Measurements from ENCODE around the gene PCBP3. TPM values are rescaled to one million over a fixed set of nuclear protein-coding genes. Genes with fewer than 3 reads are reported as not detected.
"Not testable (repeated sequence)": the region's sequence is repeated elsewhere in the genome, so short reads cannot be mapped to it uniquely, and the experiment has no call there.

PCBP3 gene
- total RNA-seq, 2 experiments from 2014 or later, result 1.3 to 2.2 TPM

DNA sequence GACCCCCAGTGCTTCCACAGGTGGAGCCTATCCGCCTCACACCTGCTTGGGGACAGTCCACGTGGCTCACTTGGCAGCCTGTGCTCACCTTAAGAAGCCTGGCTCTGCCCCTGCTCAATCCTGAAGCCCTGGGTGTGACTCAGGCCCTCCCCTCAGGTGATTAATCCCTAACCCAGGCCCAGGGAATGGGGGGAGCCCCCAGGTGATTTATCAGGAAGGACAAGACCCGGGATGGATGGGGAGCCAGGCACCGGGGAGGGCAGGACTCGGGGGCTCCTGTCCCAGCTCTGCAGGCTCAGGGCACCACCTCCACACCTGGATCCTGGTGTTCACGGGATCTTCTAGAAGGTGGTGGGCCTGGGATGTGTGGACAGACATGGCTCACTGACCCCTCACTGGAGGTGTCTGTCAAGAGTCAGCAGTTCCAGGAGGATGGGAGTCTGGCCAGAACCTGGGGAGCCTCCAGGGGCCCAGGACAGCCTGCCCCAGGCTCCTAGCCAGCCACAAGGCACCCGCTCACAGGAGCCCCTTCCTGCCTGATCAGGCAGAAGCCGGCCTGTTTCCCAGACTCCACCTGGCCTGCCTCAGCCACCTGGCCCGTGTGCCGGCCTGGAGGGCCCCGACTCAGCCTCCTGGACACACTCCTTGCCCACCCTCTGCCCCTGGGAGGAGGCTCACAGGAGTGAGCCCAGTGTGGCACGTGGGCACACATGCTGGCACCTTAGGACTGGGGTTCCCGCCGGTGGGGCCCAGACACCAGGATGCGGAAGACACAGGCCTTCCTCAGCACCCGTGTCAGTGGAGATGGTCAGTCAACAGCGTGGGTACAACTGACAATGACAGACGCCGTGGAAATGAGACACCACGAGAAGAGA lies 299.5 kb downstream of the PCBP3 start:
- no peak overlapping the region for H3K4me3 Mint-ChIP-seq
- DNase-seq (no peak), ATAC-seq (no peak)
- H3K27ac Mint-ChIP-seq, result no peak overlapping the region
- no peaks in the 10 kb centered on the region for H3K9me3 Mint-ChIP-seq (ENCODE audit: low read depth)
- H3K36me3 Mint-ChIP-seq, result no peaks in the 10 kb centered on the region
- no peaks in the 10 kb centered on the region for H3K27me3 Mint-ChIP-seq
- H3K4me1 Mint-ChIP-seq, result no peaks in the 10 kb centered on the region
- CTCF ChIA-PET, result no interaction called here

- H3K9me3 Mint-ChIP-seq (ENCODE audit: low read depth), result no peaks in the 10 kb centered on the region
- H3K4me3 Mint-ChIP-seq, result no peak overlapping the region
- H3K4me1 Mint-ChIP-seq, result no peaks in the 10 kb centered on the region
- ATAC-seq, result no peak
- H3K27ac Mint-ChIP-seq, result no peak overlapping the region
- DNase-seq, result no peak
- H3K27me3 Mint-ChIP-seq, result no peaks in the 10 kb centered on the region
- CTCF ChIA-PET, result interaction anchor here (0.8 kb wide), 1 partner anchor 30 kb away, joined by 7 read pairs; no protein-coding TSS in a partner anchor
- H3K36me3 Mint-ChIP-seq, result no peaks in the 10 kb centered on the region
Measured at GRCh38 chr21:45943630-45944540, 300.4 kb downstream of the PCBP3 start.

DNA sequence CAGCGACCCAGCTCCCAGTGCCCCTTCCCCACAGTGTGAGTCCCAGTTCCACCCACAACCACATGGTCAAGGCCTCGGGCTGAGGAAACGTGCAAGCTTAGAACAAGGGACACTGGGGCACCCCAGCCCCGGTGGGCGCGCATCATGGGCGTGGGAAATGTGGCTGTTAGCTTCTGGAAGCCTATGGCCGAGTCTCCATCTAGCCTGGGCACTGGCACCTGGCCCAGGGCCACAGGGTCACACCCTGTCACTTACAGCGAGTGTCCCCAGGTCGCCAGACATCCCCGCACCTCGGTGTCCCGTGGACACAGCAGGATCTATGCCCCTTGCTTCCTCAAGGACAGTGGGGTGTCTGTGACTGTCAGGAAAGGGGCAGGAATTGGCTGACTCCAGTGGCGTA lies 301.1 kb downstream of the PCBP3 start:
- ATAC-seq, result peak; percentile 16
- DNase-seq, result no peak
- no peaks in the 10 kb centered on the region for H3K9me3 Mint-ChIP-seq (ENCODE audit: low read depth)
- no peaks in the 10 kb centered on the region for H3K36me3 Mint-ChIP-seq
- H3K27ac Mint-ChIP-seq, result no peak overlapping the region
- no peak overlapping the region for H3K4me3 Mint-ChIP-seq
- no peaks in the 10 kb centered on the region for H3K27me3 Mint-ChIP-seq
- H3K4me1 Mint-ChIP-seq, result no peaks in the 10 kb centered on the region
- CTCF ChIA-PET, result interaction anchor here (0.8 kb wide), 1 partner anchor 29 kb away, joined by 7 read pairs; no protein-coding TSS in a partner anchor

DNA sequence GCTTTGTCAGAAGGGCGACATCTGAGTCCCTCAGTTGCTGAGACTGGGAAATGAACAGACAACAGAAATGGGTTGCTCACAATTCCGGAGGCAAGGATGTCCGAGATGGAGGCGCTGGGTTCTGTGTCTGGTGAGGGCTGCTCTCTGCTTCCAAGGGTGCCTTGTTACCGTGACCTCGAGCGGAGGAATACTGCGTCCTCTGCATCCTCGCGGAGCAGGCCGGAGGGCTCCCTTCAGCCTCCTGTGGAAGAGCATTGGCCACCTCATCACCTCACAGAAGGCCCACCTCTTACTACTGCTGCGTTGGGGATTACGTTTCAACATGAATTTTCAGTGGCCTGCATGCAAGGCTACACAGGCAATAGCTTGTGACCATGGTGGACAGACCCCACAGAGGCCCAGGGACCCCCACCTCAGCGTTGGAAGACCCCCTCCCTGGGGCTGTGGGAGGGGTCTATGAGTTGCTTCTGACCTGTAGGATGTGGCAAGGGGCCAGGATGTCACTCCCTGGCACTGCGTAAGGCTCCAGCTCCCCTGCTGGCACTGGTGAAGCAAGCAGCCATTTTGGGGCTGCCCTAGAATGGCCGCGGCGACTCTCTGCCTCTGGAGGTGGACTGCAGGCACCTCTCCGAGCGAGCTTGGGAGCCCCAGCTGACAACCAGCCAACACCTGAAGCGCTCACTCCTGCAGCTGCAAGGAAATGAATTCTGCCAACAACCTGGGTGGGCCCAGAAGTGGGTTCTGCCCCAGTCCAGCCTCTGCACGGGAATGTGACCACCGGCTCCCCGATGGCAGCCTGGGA lies 301.7 kb downstream of the PCBP3 start:
- ATAC-seq (no peak), DNase-seq (no peak)
- CTCF ChIA-PET, result no interaction called here
- no peaks in the 10 kb centered on the region for H3K27me3 Mint-ChIP-seq
- no peaks in the 10 kb centered on the region for H3K36me3 Mint-ChIP-seq
- H3K4me3 Mint-ChIP-seq, result no peak overlapping the region
- no peaks in the 10 kb centered on the region for H3K4me1 Mint-ChIP-seq
- no peak overlapping the region for H3K27ac Mint-ChIP-seq
- no peaks in the 10 kb centered on the region for H3K9me3 Mint-ChIP-seq (ENCODE audit: low read depth)

GRCh38 chr21:45945868-45946210 lies 302.3 kb downstream of the PCBP3 start:
- Mint-ChIP-seq H3K27me3 (no peaks in the 10 kb centered on the region), H3K36me3 (no peaks in the 10 kb centered on the region), H3K9me3 (ENCODE audit: low read depth) (no peaks in the 10 kb centered on the region), H3K4me1 (no peaks in the 10 kb centered on the region), H3K27ac (no peak overlapping the region), H3K4me3 (no peak overlapping the region)
- CTCF ChIA-PET, result no interaction called here
- no peak for DNase-seq
- ATAC-seq, result no peak

GRCh38 chr21:45947296-45947695 lies 303.8 kb downstream of the PCBP3 start:
- H3K27ac Mint-ChIP-seq, result no peak overlapping the region
- H3K36me3 Mint-ChIP-seq, result no peaks in the 10 kb centered on the region
- H3K4me3 Mint-ChIP-seq, result no peak overlapping the region
- no peaks in the 10 kb centered on the region for H3K4me1 Mint-ChIP-seq
- ATAC-seq (no peak), DNase-seq (no peak)
- no peaks in the 10 kb centered on the region for H3K9me3 Mint-ChIP-seq (ENCODE audit: low read depth)
- CTCF ChIA-PET, result no interaction called here
- H3K27me3 Mint-ChIP-seq, result no peaks in the 10 kb centered on the region

DNA sequence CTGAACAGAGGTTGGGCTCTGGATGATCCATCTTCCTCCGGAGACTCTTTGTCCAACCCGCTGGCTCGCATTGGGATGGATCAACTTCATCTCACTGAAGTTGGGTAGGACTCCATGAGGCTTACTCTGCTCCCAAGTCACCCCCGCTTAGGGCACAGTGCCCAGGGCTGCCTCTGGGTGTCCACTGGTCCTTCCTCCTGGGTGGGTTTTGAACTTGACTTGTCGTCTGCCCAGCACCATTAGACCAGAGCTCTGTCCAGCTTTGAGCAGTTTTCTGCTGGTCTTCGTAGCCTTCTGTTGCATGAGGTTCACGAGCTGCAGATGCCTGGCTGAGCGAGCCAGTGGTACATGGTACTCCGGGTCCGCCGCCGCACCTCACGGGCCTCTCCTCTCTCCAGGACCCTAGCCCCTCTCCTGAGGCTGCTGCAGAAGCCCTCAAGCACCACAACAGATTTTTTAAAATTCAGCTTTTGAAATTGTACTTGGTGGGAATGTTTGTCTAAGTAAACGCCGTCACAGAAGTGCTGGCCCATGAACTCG lies 304.3 kb downstream of the PCBP3 start:
- no peaks in the 10 kb centered on the region for H3K9me3 Mint-ChIP-seq (ENCODE audit: low read depth)
- no peak for DNase-seq
- H3K27ac Mint-ChIP-seq, result no peak overlapping the region
- no peaks in the 10 kb centered on the region for H3K36me3 Mint-ChIP-seq
- H3K27me3 Mint-ChIP-seq, result peaks cover 2% of the 10 kb centered on the region
- no peak overlapping the region for H3K4me3 Mint-ChIP-seq
- no peak for ATAC-seq
- CTCF ChIA-PET, result no interaction called here
- no peaks in the 10 kb centered on the region for H3K4me1 Mint-ChIP-seq

GRCh38 chr21:45948576-45949141 lies 305.1 kb downstream of the PCBP3 start:
- no peaks in the 10 kb centered on the region for H3K4me1 Mint-ChIP-seq
- ATAC-seq (no peak), DNase-seq (no peak)
- H3K27me3 Mint-ChIP-seq, result peaks cover 3% of the 10 kb centered on the region
- H3K36me3 Mint-ChIP-seq, result no peaks in the 10 kb centered on the region
- H3K27ac Mint-ChIP-seq, result no peak overlapping the region
- CTCF ChIA-PET, result no interaction called here
- no peaks in the 10 kb centered on the region for H3K9me3 Mint-ChIP-seq (ENCODE audit: low read depth)
- no peak overlapping the region for H3K4me3 Mint-ChIP-seq

GRCh38 chr21:45949928-45950739 lies 306.6 kb downstream of the PCBP3 start:
- DNase-seq (no peak), ATAC-seq (no peak)
- Mint-ChIP-seq H3K4me1 (no peaks in the 10 kb centered on the region), H3K9me3 (ENCODE audit: low read depth) (no peaks in the 10 kb centered on the region), H3K4me3 (no peak overlapping the region), H3K27me3 (peaks cover 4% of the 10 kb centered on the region), H3K36me3 (no peaks in the 10 kb centered on the region), H3K27ac (no peak overlapping the region)
- CTCF ChIA-PET, result no interaction called here

GRCh38 chr21:45950740-45951515 lies 307.4 kb downstream of the PCBP3 start:
- H3K27me3 Mint-ChIP-seq, result peaks cover 7% of the 10 kb centered on the region
- CTCF ChIA-PET, result no interaction called here
- H3K27ac Mint-ChIP-seq, result no peak overlapping the region
- no peaks in the 10 kb centered on the region for H3K36me3 Mint-ChIP-seq
- H3K4me1 Mint-ChIP-seq, result no peaks in the 10 kb centered on the region
- no peak overlapping the region for H3K4me3 Mint-ChIP-seq
- H3K9me3 Mint-ChIP-seq (ENCODE audit: low read depth), result no peaks in the 10 kb centered on the region
- ATAC-seq, result no peak
- no peak for DNase-seq

DNA sequence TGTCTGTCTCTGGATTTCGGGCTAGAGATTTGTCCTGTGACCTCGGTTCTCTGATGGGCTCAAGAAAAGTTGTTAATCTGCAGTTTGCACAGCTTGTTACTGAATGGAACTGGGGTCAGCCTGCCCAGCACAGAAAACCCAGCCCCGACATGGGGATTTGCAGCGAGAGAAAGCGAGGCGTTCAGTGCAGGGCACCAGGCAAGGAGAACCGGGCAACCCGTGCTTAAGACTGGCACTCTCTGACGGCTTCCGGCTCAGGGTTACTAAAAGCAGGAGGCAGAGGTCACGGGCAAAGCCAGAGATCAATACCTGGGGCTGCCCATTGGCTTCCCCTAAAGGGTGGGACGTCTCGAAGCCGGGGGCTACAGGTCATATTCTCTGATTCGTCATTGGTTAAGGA lies 308.2 kb downstream of the PCBP3 start:
- no peak for ATAC-seq
- DNase-seq, result no peak
- H3K4me1 Mint-ChIP-seq, result no peaks in the 10 kb centered on the region
- peaks cover 14% of the 10 kb centered on the region for H3K27me3 Mint-ChIP-seq
- H3K4me3 Mint-ChIP-seq, result no peak overlapping the region
- no peaks in the 10 kb centered on the region for H3K36me3 Mint-ChIP-seq
- no peak overlapping the region for H3K27ac Mint-ChIP-seq
- CTCF ChIA-PET, result no interaction called here
- no peaks in the 10 kb centered on the region for H3K9me3 Mint-ChIP-seq (ENCODE audit: low read depth)

DNA sequence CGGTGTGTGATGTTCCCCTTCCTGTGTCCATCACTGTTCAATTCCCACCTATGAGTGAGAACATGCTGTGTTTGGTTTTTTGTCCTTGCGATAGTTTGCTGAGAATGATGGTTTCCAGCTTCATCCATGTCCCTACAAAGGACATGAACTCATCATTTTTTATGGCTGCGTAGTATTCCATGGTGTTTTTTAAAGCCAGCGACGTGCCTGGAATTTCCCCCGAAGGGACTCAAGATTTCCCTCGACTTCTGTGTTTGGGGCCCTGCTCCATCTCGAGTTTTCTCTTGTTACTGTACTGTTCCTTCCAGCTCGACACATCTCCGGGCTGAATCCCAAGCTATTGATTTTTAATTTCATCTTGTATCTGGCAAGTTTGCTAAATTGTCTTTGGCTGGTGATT lies 309.0 kb downstream of the PCBP3 start:
- CTCF ChIA-PET; H3K36me3 Mint-ChIP-seq; H3K9me3 Mint-ChIP-seq (ENCODE audit: low read depth); DNase-seq; H3K27ac Mint-ChIP-seq; H3K4me3 Mint-ChIP-seq; H3K4me1 Mint-ChIP-seq; ATAC-seq: not testable (repeated sequence)
- peaks cover 14% of the 10 kb centered on the region for H3K27me3 Mint-ChIP-seq
